Measurements from ENCODE around the gene EARS2. TPM values are rescaled to one million over a fixed set of nuclear protein-coding genes. Genes with fewer than 3 reads are reported as not detected.

Gene EARS2
- total and polyA plus RNA-seq, 2 of the 8 experiments (the other 6 are each of a cell fraction or from before 2014, with no cell fraction given) = 47.8 to 111 TPM

GRCh38 chr16:23535901-23536300 is 21.2 kb downstream of the EARS2 start:
- Histone ChIP-seq H2BK20ac (ENCODE audit: low read length) (no peak overlapping the region), H4K8ac (ENCODE audit: extremely low read depth, insufficient read depth, low read length) (no peak overlapping the region), H2BK120ac (replicated peaks; ENCODE audit: low read depth, low read length) (no peak overlapping the region), H3K14ac (ENCODE audit: insufficient read length) (no peak overlapping the region), H2BK12ac (ENCODE audit: low read depth, low read length) (no peak overlapping the region), H4K5ac (ENCODE audit: insufficient read length, low read depth, low read length) (no peak overlapping the region), H3K4me1 (replicated peaks in 1 of 4; ENCODE audit: control insufficient read depth in 3 of 4, insufficient read depth in 4 of 4, low read length in 3 of 4) (no peaks in the 10 kb centered on the region), H3K36me3 (ENCODE audit: control insufficient read depth in 2 of 4, insufficient read depth in 4 of 4, low read length in 3 of 4) (peaks cover 13 to 61% (median 47%) of the 10 kb centered on the region in 4 experiments; a peak in 7 of 8 replicates), H3K9me3 (ENCODE audit: insufficient read depth in 2 of 2, low read depth in 1 of 2, low read length in 1 of 2) (no peaks in the 10 kb centered on the region), H3K27me3 (replicated peaks in 1 of 4; ENCODE audit: control insufficient read depth in 3 of 4, extremely low read depth in 1 of 4, insufficient read depth in 3 of 4, low read length in 3 of 4) (no peaks in the 10 kb centered on the region), H3K79me1 (ENCODE audit: low read depth, low read length) (no peaks in the 10 kb centered on the region), H2AFZ (ENCODE audit: low read length) (no peak overlapping the region), H2AK5ac (ENCODE audit: low read depth, low read length) (no peak overlapping the region), H2BK5ac (ENCODE audit: low read depth, low read length) (no peak overlapping the region), H3K27ac (ENCODE audit: low read depth, low read length) (no peak overlapping the region), H3K4me2 (ENCODE audit: insufficient read depth in 1 of 2, low read depth in 2 of 2, low read length in 2 of 2) (no peak overlapping the region), H3K79me2 (ENCODE audit: control insufficient read depth in 1 of 2, insufficient read depth in 2 of 2, low read length in 2 of 2) (no peaks in the 10 kb centered on the region), H3K23ac (ENCODE audit: insufficient read length) (no peak overlapping the region), H3K4me3 (ENCODE audit: extremely low read depth in 1 of 4, insufficient read depth in 2 of 4, low read depth in 3 of 4, low read length in 4 of 4) (no peak overlapping the region), H4K91ac (replicated peaks; ENCODE audit: insufficient read length, low read length) (no peak overlapping the region), H3K18ac (ENCODE audit: extremely low read depth, low read length) (no peak overlapping the region), H4K20me1 (replicated peaks in 1 of 2; ENCODE audit: control insufficient read depth in 1 of 2, insufficient read depth in 2 of 2, low read length in 2 of 2) (peaks cover 0 to 6% of the 10 kb centered on the region in 2 experiments), H3K9ac (replicated peaks in 1 of 4; ENCODE audit: extremely low read depth in 1 of 4, low read depth in 3 of 4, low read length in 3 of 4) (no peak overlapping the region), H3K56ac (replicated peaks; ENCODE audit: insufficient read length, low read depth, low read length) (no peak overlapping the region), H3K4ac (replicated peaks; ENCODE audit: insufficient read length, low read depth, low read length) (no peak overlapping the region), H2BK15ac (ENCODE audit: low read length) (no peak overlapping the region), H3K23me2 (ENCODE audit: low read depth, low read length) (no peaks in the 10 kb centered on the region)
- TF ChIP-seq KDM5A (IDR thresholded peaks at IDR 0.05; ENCODE audit: low read length) = no peak
- no peak for TF ChIP-seq PHF8 (conservative IDR thresholded peaks at IDR 0.05; ENCODE audit: low read depth, low read length)
- no peak for TF ChIP-seq GTF2F1 (IDR thresholded peaks at IDR 0.05; ENCODE audit: borderline replicate concordance, low read depth, low read length)
- no peak for TF ChIP-seq ZNF274 (IDR thresholded peaks at IDR 0.05; ENCODE audit: borderline replicate concordance, extremely low read depth, low read length)
- TF ChIP-seq RBBP5 (IDR thresholded peaks at IDR 0.05; ENCODE audit: borderline replicate concordance, low read depth, low read length) = no peak
- TF ChIP-seq POLR2A (IDR thresholded peaks at IDR 0.05; ENCODE audit: control extremely low read depth in 1 of 2, low read depth in 2 of 2, low read length in 2 of 2) = no peak
- TF ChIP-seq, protein P1, sequence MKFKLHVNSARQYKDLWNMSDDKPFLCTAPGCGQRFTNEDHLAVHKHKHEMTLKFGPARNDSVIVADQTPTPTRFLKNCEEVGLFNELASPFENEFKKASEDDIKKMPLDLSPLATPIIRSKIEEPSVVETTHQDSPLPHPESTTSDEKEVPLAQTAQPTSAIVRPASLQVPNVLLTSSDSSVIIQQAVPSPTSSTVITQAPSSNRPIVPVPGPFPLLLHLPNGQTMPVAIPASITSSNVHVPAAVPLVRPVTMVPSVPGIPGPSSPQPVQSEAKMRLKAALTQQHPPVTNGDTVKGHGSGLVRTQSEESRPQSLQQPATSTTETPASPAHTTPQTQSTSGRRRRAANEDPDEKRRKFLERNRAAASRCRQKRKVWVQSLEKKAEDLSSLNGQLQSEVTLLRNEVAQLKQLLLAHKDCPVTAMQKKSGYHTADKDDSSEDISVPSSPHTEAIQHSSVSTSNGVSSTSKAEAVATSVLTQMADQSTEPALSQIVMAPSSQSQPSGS (IDR thresholded peaks at IDR 0.05; ENCODE audit: low read length) = no peak
- no peak for TF ChIP-seq CHD1 (IDR thresholded peaks at IDR 0.05; ENCODE audit: low read depth, low read length)
- DNase-seq (ENCODE audit: low read depth in 1 of 2, low spot score in 2 of 2) (no peak), FAIRE-seq (no peak)
- 87% methylated on average over 2 of the region's 2 CpGs; no CpG with 5 or more reads in 1 of the 2 experiments for WGBS, 2 experiments (ENCODE audit: extremely low coverage in 1 of 2, insufficient coverage in 1 of 2, insufficient read length in 1 of 2, insufficient replicate concordance in 2 of 2, low coverage in 1 of 2, low lambda C conversion rate in 2 of 2, missing lambda C conversion rate in 1 of 2)
- ChIA-PET CTCF (ENCODE audit: partially characterized antibody) (no interaction called here), POLR2A (ENCODE audit: partially characterized antibody) (interaction anchor here (1.5 kb wide), 1 partner anchor 9 kb away, joined by 3 read pairs; no protein-coding TSS in a partner anchor)
